H1 (cell line): ENCODE data around the gene NT5E. TPM values are rescaled to one million over a fixed set of nuclear protein-coding genes. Genes with fewer than 3 reads are reported as not detected.

ENCODE experiments used
- CTCF ChIA-PET: fragments of 300-600 bp; sonication (Branson Sonifier 250); formaldehyde crosslinking; loops from one replicate; lab custom pipeline; 2021; ENCODE audit not compliant: partially characterized antibody; lab: Charles Lee
- POLR2A ChIA-PET: fragments of 300-600 bp; sonication (Branson Sonifier 250); formaldehyde crosslinking; loops from one replicate; lab custom pipeline; 2021; ENCODE audit warnings: inconsistent platforms; ENCODE audit not compliant: partially characterized antibody; lab: Charles Lee
- DNase-seq, 2 experiments: peaks; one replicate each; pipeline versions ENCODE4 v3.0.0 to v3.0.0-alpha.2; 2010 to 2022; ENCODE audit warnings: low spot score in 2 of 2, low read depth in 1 of 2, mixed read lengths in 1 of 2
- FAIRE-seq: peaks from 2 replicates; lab custom pipeline; 2011; peaks lifted over from hg19 to GRCh38; lab: Jason Lieb, UNC
- H2AFZ ChIP-seq: 2 replicates; pipeline ENCODE4 v1.8.1; 2012; ENCODE audit warnings: low read length, inconsistent platforms
- H2AK5ac ChIP-seq: 2 replicates; pipeline ENCODE4 v1.6.1; 2013; ENCODE audit warnings: low read depth, low read length
- H2BK120ac ChIP-seq: replicated peaks from 2 replicates; pipeline ENCODE3; 2013; ENCODE audit warnings: low read depth, low read length, inconsistent platforms
- H2BK12ac ChIP-seq: 2 replicates; pipeline ENCODE4 v1.6.1; 2013; ENCODE audit warnings: low read depth, low read length
- H2BK15ac ChIP-seq: 2 replicates; pipeline ENCODE4 v1.6.1; 2013; ENCODE audit warnings: low read length
- H2BK20ac ChIP-seq: 2 replicates; pipeline ENCODE4 v1.6.1; 2013; ENCODE audit warnings: low read length
- H2BK5ac ChIP-seq: 2 replicates; pipeline ENCODE4 v1.6.1; 2013; ENCODE audit warnings: low read depth, low read length
- H3K14ac ChIP-seq: 2 replicates; pipeline ENCODE4 v1.6.1; 2013; ENCODE audit warnings: inconsistent platforms; ENCODE audit not compliant: insufficient read length
- H3K18ac ChIP-seq: 2 replicates; pipeline ENCODE4 v1.6.1; 2013; ENCODE audit warnings: low read length; ENCODE audit errors: extremely low read depth
- H3K23ac ChIP-seq: 2 replicates; pipeline ENCODE4 v1.6.1; 2013; ENCODE audit warnings: inconsistent platforms; ENCODE audit not compliant: insufficient read length
- H3K23me2 ChIP-seq: 2 replicates; pipeline ENCODE4 v1.6.1; 2013; ENCODE audit warnings: low read depth, low read length
- H3K27ac ChIP-seq: 2 replicates; pipeline ENCODE4 v1.6.1; 2011; ENCODE audit warnings: low read depth, low read length, inconsistent platforms
- H3K27me3 ChIP-seq, 4 experiments: replicated peaks in 1 of 4; 1 replicate in 1 of 4; 2 replicates in 3 of 4; pipeline versions ENCODE4 v1.6.1 to v1.8.1; 2011 to 2013; ENCODE audit warnings: low read length in 3 of 4, mild to moderate bottlenecking in 3 of 4, inconsistent platforms in 2 of 4, mixed read lengths in 2 of 4, moderate library complexity in 1 of 4; ENCODE audit not compliant: control insufficient read depth in 3 of 4, insufficient read depth in 3 of 4; ENCODE audit errors: extremely low read depth in 1 of 4
- H3K36me3 ChIP-seq, 4 experiments: 2 replicates each; pipeline versions ENCODE4 v1.6.1 to v1.8.1; 2011 to 2013; ENCODE audit warnings: mild to moderate bottlenecking in 4 of 4, low read length in 3 of 4, moderate library complexity in 2 of 4, control low read depth in 1 of 4, inconsistent platforms in 1 of 4; ENCODE audit not compliant: insufficient read depth in 4 of 4, control insufficient read depth in 2 of 4
- H3K4ac ChIP-seq: replicated peaks from 2 replicates; pipeline ENCODE3; 2013; ENCODE audit warnings: low read length, low read depth, mixed read lengths, inconsistent platforms; ENCODE audit not compliant: insufficient read length
- H3K4me1 ChIP-seq, 4 experiments: replicated peaks in 1 of 4; 1 replicate in 1 of 4; 2 replicates in 3 of 4; pipeline versions ENCODE4 v1.6.1 to v1.8.1; 2011 to 2013; ENCODE audit warnings: low read length in 3 of 4, inconsistent platforms in 2 of 4, mixed read lengths in 1 of 4; ENCODE audit not compliant: insufficient read depth in 4 of 4, control insufficient read depth in 3 of 4
- H3K4me2 ChIP-seq, 2 experiments: 2 replicates each; pipeline versions ENCODE4 v1.6.1 to v1.8.1; 2011 to 2013; ENCODE audit warnings: low read depth in 2 of 2, low read length in 2 of 2, control low read depth in 1 of 2, inconsistent platforms in 1 of 2, mild to moderate bottlenecking in 1 of 2; ENCODE audit not compliant: insufficient read depth in 1 of 2
- H3K4me3 ChIP-seq, 4 experiments: fragments of 200-600, 300-600 bp in 1 of 4; sonication (generic), shearing (Covaris generic), sonication (Bioruptor Twin) in 1 of 4; 2 replicates each; pipeline versions ENCODE4 v1.5.1 to v1.8.1; 2011 to 2016; ENCODE audit warnings: low read length in 4 of 4, low read depth in 3 of 4, control low read depth in 2 of 4, inconsistent platforms in 2 of 4, mild to moderate bottlenecking in 2 of 4, mixed read lengths in 1 of 4, moderate library complexity in 1 of 4; ENCODE audit not compliant: insufficient read depth in 2 of 4; ENCODE audit errors: extremely low read depth in 1 of 4
- H3K56ac ChIP-seq: replicated peaks from 2 replicates; pipeline ENCODE3; 2013; ENCODE audit warnings: low read depth, mild to moderate bottlenecking, mixed read lengths, low read length, inconsistent platforms; ENCODE audit not compliant: insufficient read length
- H3K79me1 ChIP-seq: 2 replicates; pipeline ENCODE4 v1.6.1; 2013; ENCODE audit warnings: low read depth, low read length, control low read depth
- H3K79me2 ChIP-seq, 2 experiments: 2 replicates each; pipeline versions ENCODE4 v1.6.1 to v1.8.1; 2012 to 2013; ENCODE audit warnings: low read length in 2 of 2, mild to moderate bottlenecking in 2 of 2, inconsistent platforms in 1 of 2; ENCODE audit not compliant: insufficient read depth in 2 of 2, control insufficient read depth in 1 of 2
- H3K9ac ChIP-seq, 4 experiments: replicated peaks in 1 of 4; 1 replicate in 1 of 4; 2 replicates in 3 of 4; pipeline versions ENCODE4 v1.6.1 to v1.8.1; 2011 to 2013; ENCODE audit warnings: low read depth in 3 of 4, low read length in 3 of 4, control low read depth in 2 of 4, mild to moderate bottlenecking in 2 of 4, moderate library complexity in 2 of 4, inconsistent platforms in 1 of 4; ENCODE audit errors: extremely low read depth in 1 of 4
- H3K9me3 ChIP-seq, 2 experiments: 2 replicates each; pipeline versions ENCODE4 v1.6.1 to v1.8.1; 2012 to 2013; ENCODE audit warnings: mild to moderate bottlenecking in 2 of 2, moderate library complexity in 2 of 2, control low read depth in 1 of 2, inconsistent platforms in 1 of 2, low read depth in 1 of 2, low read length in 1 of 2, mixed read lengths in 1 of 2; ENCODE audit not compliant: insufficient read depth in 2 of 2
- H4K20me1 ChIP-seq, 2 experiments: replicated peaks in 1 of 2; 2 replicates each; pipeline versions ENCODE3 to v1.8.1; 2011 to 2013; ENCODE audit warnings: inconsistent platforms in 2 of 2, low read length in 2 of 2, mild to moderate bottlenecking in 1 of 2; ENCODE audit not compliant: insufficient read depth in 2 of 2, control insufficient read depth in 1 of 2
- H4K5ac ChIP-seq: 2 replicates; pipeline ENCODE4 v1.6.1; 2013; ENCODE audit warnings: low read length, low read depth, mixed read lengths, inconsistent platforms; ENCODE audit not compliant: insufficient read length
- H4K8ac ChIP-seq: 2 replicates; pipeline ENCODE4 v1.8.0; 2013; ENCODE audit warnings: mild to moderate bottlenecking, moderate library complexity, low read length, inconsistent platforms; ENCODE audit not compliant: insufficient read depth; ENCODE audit errors: extremely low read depth
- H4K91ac ChIP-seq: replicated peaks from 2 replicates; pipeline ENCODE3; 2013; ENCODE audit warnings: low read length, mixed read lengths, inconsistent platforms; ENCODE audit not compliant: insufficient read length
- CEBPB ChIP-seq: IDR thresholded peaks from 2 replicates; pipeline ENCODE4 v1.6.1; 2012; ENCODE audit warnings: low read depth, low read length
- EGR1 ChIP-seq: IDR thresholded peaks from 2 replicates; pipeline ENCODE4 v1.6.1; 2011; ENCODE audit warnings: low read depth, low read length, borderline replicate concordance
- FOSL1 ChIP-seq: IDR thresholded peaks from 2 replicates; pipeline ENCODE4 v1.6.1; 2011; ENCODE audit warnings: mild to moderate bottlenecking, low read depth, low read length, moderate library complexity; ENCODE audit not compliant: insufficient read depth
- JUND ChIP-seq: IDR thresholded peaks from 2 replicates; pipeline ENCODE4 v1.6.1; 2011; ENCODE audit warnings: mild to moderate bottlenecking, improper control_type of control experiment, low read length
- RAD21 ChIP-seq, 2 experiments: IDR thresholded peaks in 1 of 2; conservative IDR thresholded peaks in 1 of 2; 2 replicates each; pipeline ENCODE4 v1.6.1; 2011; ENCODE audit warnings: low read depth in 2 of 2, low read length in 2 of 2, improper control_type of control experiment in 1 of 2, inconsistent platforms in 1 of 2, mild to moderate bottlenecking in 1 of 2, moderate library complexity in 1 of 2
- YY1 ChIP-seq: IDR thresholded peaks from 2 replicates; pipeline ENCODE4 v1.6.1; 2011; ENCODE audit warnings: low read depth, mild to moderate bottlenecking, low read length
- WGBS, 2 experiments: shearing (Covaris generic) in 1 of 2; methylation state at CpG; one replicate each; pipeline versions ENCODE4 v1.1.6 to v1.1.7; 2013 to 2015; ENCODE audit warnings: low lambda C conversion rate in 2 of 2, mixed read lengths in 2 of 2, inconsistent platforms in 1 of 2, low coverage in 1 of 2, missing lambda C conversion rate in 1 of 2; ENCODE audit not compliant: insufficient replicate concordance in 2 of 2, insufficient coverage in 1 of 2, insufficient read length in 1 of 2; ENCODE audit errors: extremely low coverage in 1 of 2, missing lambda C conversion rate in 1 of 2; 5-methylcytosine and 5-hydroxymethylcytosine counted together
- polyA plus RNA-seq, 7 experiments: library from polyadenylated mRNA; depleted of rRNA in 3 of 7; stranded (reverse) in 5 of 7; unstranded in 2 of 7; fragments of >200 nt in 5 of 7; fragments of 200-250 nt in 2 of 7; gene quantifications; 1 replicate in 5 of 7; 2 replicates in 1 of 7; 4 replicates in 1 of 7; pipeline versions ENCODE4 v1.2.1 to v1.2.3, GENCODE V29; 2011 to 2013; ENCODE audit warnings: missing spikeins in 2 of 7, mixed read lengths in 2 of 7
- total RNA-seq: library from RNA; stranded (reverse); fragmentation: NEBNext Ultra II Directional; extraction: Animal tissue kit (Norgen Biotek cat#: 25700); gene quantifications from 2 replicates; pipeline ENCODE4 v1.2.1, GENCODE V29; 2021

NT5E gene
- total and polyA plus RNA-seq, 2 of the 8 experiments (the other 6 are each of a cell fraction or from before 2014, with no cell fraction given): 0.74 to 1.5 TPM

DNA sequence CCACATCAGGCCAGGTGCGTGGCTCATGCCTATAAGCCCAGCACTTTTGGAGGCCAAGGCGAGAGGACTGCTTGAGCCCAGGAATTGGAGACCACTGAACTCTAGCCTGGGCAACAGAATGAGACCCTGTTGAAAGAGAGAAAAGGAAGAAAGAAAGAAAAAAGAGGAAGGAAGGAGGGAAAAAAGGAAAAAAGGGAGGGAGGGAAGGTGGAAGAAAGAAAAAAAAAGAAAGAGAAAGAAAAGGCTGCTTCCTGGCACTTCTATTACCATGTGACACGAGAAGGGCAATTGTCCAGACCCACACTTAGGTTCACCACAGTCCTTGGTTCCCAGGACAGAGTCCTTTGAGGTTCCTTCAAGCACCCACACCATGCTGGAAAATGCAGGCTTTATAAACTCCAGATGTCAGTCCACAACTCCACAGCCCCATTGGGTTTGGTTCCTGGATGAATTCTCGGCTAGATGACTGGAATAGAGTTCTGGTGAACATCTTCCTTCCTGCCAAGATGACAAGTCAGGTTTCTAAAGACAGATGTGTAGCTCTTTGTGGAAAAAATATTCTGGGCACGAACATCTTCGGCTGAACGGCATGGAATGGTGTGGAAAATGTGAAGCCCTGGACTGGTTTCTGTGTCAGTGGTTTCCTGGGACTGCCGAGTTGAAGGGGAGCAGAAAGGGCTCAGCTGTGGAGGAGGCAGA lies 32.5 kb downstream of the NT5E start:
- Histone ChIP-seq H3K79me1 (no peaks in the 10 kb centered on the region), H4K91ac (no peak overlapping the region), H2BK15ac (no peak overlapping the region), H2BK120ac (no peak overlapping the region), H3K23me2 (no peaks in the 10 kb centered on the region), H3K9ac (no peak overlapping the region), H3K4me1 (no peaks in the 10 kb centered on the region), H3K14ac (no peak overlapping the region), H4K20me1 (no peaks in the 10 kb centered on the region), H2AFZ (peak overlapping the region; percentile 18; the same call in 1 of the 2 replicates), H3K56ac (no peak overlapping the region), H2BK20ac (no peak overlapping the region), H3K27ac (no peak overlapping the region), H2BK12ac (no peak overlapping the region; the same call in 1 of the 2 replicates), H2BK5ac (no peak overlapping the region), H3K79me2 (no peaks in the 10 kb centered on the region), H3K36me3 (no peaks in the 10 kb centered on the region), H3K18ac (no peak overlapping the region), H3K4me2 (no peak overlapping the region), H4K8ac (no peak overlapping the region), H4K5ac (no peak overlapping the region), H3K27me3 (no peaks in the 10 kb centered on the region), H3K4ac (no peak overlapping the region), H3K4me3 (no peak overlapping the region), H3K9me3 (no peaks in the 10 kb centered on the region), H2AK5ac (no peak overlapping the region), H3K23ac (no peak overlapping the region)
- ChIA-PET CTCF (interaction anchor here (0.6 to 13.1 kb wide), 42 partner anchors 8 to 211 kb away, joined by 3 to 153 read pairs (median 6); partner anchors contain the start of gene NT5E), POLR2A (interaction anchor here (0.6 to 1.1 kb wide), 5 partner anchors 11 to 196 kb away, joined by 3 to 5 read pairs (median 3); partner anchors contain the start of gene NT5E)
- 96% methylated on average over 8 of the region's 8 CpGs; no CpG with 5 or more reads in 1 of the 2 experiments for WGBS, 2 experiments
- TF ChIP-seq YY1: no peak
- TF ChIP-seq CEBPB: no peak
- no peak for TF ChIP-seq EGR1
- TF ChIP-seq JUND: no peak
- TF ChIP-seq FOSL1: no peak
- TF ChIP-seq RAD21 (IDR thresholded peaks at IDR 0.05 in 1 of 2, conservative IDR thresholded peaks at IDR 0.05 in 1 of 2; ENCODE audit: low read depth in 2 of 2, low read length in 2 of 2): no peak
- DNase-seq (no peak), FAIRE-seq (no peak)
